H1 (cell line): ENCODE results near the gene IQCH.

Source experiments
- CTCF ChIP-seq, 3 experiments: IDR thresholded peaks; 1 replicate in 2 of 3; 2 replicates in 1 of 3; pipeline versions ENCODE4 v1.5.1 to v1.6.1; 2011; ENCODE audit warnings: low read length in 3 of 3, mild to moderate bottlenecking in 3 of 3, inconsistent platforms in 2 of 3, low read depth in 1 of 3, moderate library complexity in 1 of 3; ENCODE audit not compliant: insufficient read depth in 1 of 3; ENCODE audit errors: control extremely low read depth in 1 of 3
- EZH2 ChIP-seq: fragments of 200-600 bp; sonication (generic); IDR thresholded peaks from 2 replicates; pipeline ENCODE4 v1.7.1; 2012; ENCODE audit warnings: low read depth, mild to moderate bottlenecking, moderate library complexity, low read length, inconsistent platforms; ENCODE audit not compliant: severe bottlenecking
- KDM4A ChIP-seq: IDR thresholded peaks from one replicate; pipeline ENCODE4 v1.7.1; 2012; ENCODE audit warnings: low read depth, mild to moderate bottlenecking, moderate library complexity, low read length, inconsistent platforms; ENCODE audit not compliant: severe bottlenecking
- KDM5A ChIP-seq: fragments of 200-600 bp; IDR thresholded peaks from 2 replicates; pipeline ENCODE4 v1.7.1; 2012; ENCODE audit warnings: mild to moderate bottlenecking, low read length, inconsistent platforms, mixed read lengths
- MAX ChIP-seq: IDR thresholded peaks from 2 replicates; pipeline ENCODE4 v1.6.1; 2012; ENCODE audit warnings: inconsistent platforms
- POLR2A ChIP-seq, 2 experiments: IDR thresholded peaks; 1 replicate in 1 of 2; 2 replicates in 1 of 2; pipeline ENCODE4 v1.6.1; 2011; ENCODE audit warnings: low read depth in 2 of 2, low read length in 2 of 2, mild to moderate bottlenecking in 2 of 2; ENCODE audit errors: control extremely low read depth in 1 of 2

GRCh38 chr15:67383899-67384298 lies 129.3 kb downstream of the IQCH start:
- TF ChIP-seq MAX (no peak), KDM4A (no peak), CTCF (IDR thresholded peaks at IDR 0.05; ENCODE audit: control extremely low read depth in 1 of 3, insufficient read depth in 1 of 3, low read depth in 1 of 3, low read length in 3 of 3) (peak in 1 of 3 experiments; percentile 32; a peak in 2 of 4 replicates), POLR2A (IDR thresholded peaks at IDR 0.05; ENCODE audit: control extremely low read depth in 1 of 2, low read depth in 2 of 2, low read length in 2 of 2) (no peak), KDM5A (no peak), EZH2 (no peak)
